HepG2 (cell line): Measurements from ENCODE around the gene UPK1A. TPM values are rescaled to one million over a fixed set of nuclear protein-coding genes. Genes with fewer than 3 reads are reported as not detected.

Source experiments
- DNMT3B ChIP-seq: conservative IDR thresholded peaks from 2 replicates; pipeline ENCODE4 v1.6.1; 2016; ENCODE audit warnings: missing biosample characterization, control low read depth
- ELK4 ChIP-seq: sonication (generic); formaldehyde crosslinking; IDR thresholded peaks from 2 replicates; pipeline ENCODE4 v1.9.0; 2021; ENCODE audit warnings: missing genetic modification reagents, borderline replicate concordance
- HDAC2 ChIP-seq: sonication (generic); formaldehyde crosslinking; IDR thresholded peaks from 2 replicates; pipeline ENCODE4 v1.4.0; 2020; ENCODE audit warnings: missing genetic modification reagents
- HNF1A ChIP-seq, 2 experiments: sonication (generic) in 1 of 2; formaldehyde crosslinking in 1 of 2; IDR thresholded peaks; 2 replicates each; pipeline versions ENCODE4 v1.4.0 to v1.6.1; 2016 to 2020; ENCODE audit warnings: borderline replicate concordance in 1 of 2, low read depth in 1 of 2, mild to moderate bottlenecking in 1 of 2, missing genetic modification reagents in 1 of 2
- HOXA5 ChIP-seq: sonication (generic); formaldehyde crosslinking; IDR thresholded peaks from 2 replicates; pipeline ENCODE4 v1.4.0; 2020; ENCODE audit warnings: missing genetic modification reagents
- MEIS2 ChIP-seq: sonication (generic); formaldehyde crosslinking; IDR thresholded peaks from 2 replicates; pipeline ENCODE4 v1.9.0; 2021; ENCODE audit warnings: mild to moderate bottlenecking, missing genetic modification reagents
- NFE2L2 ChIP-seq: fragments of 150-350 bp; IDR thresholded peaks from 2 replicates; pipeline ENCODE4 v1.6.1; 2014; ENCODE audit warnings: low read length
- PLRG1 ChIP-seq: fragments of 450-650 bp; conservative IDR thresholded peaks from 2 replicates; pipeline ENCODE4 v1.6.1; 2016
- SALL1 ChIP-seq: sonication (generic); formaldehyde crosslinking; IDR thresholded peaks from 2 replicates; pipeline ENCODE4 v1.8.0; 2022; ENCODE audit warnings: mild to moderate bottlenecking, missing genetic modification reagents
- SOX5 ChIP-seq: IDR thresholded peaks from 2 replicates; pipeline ENCODE4 v1.6.1; 2016; ENCODE audit warnings: borderline replicate concordance
- ZBTB38 ChIP-seq: sonication (generic); formaldehyde crosslinking; IDR thresholded peaks from 2 replicates; pipeline ENCODE4 v1.5.1; 2020; ENCODE audit warnings: mild to moderate bottlenecking, missing genetic modification reagents
- ZBTB7A ChIP-seq: sonication (generic); formaldehyde crosslinking; IDR thresholded peaks from 2 replicates; pipeline ENCODE4 v1.8.0; 2022; ENCODE audit warnings: mild to moderate bottlenecking, missing genetic modification reagents
- ZNF251 ChIP-seq: sonication (generic); formaldehyde crosslinking; IDR thresholded peaks from 2 replicates; pipeline ENCODE4 v1.9.0; 2021; ENCODE audit warnings: mild to moderate bottlenecking, missing genetic modification reagents
- ZNF253 ChIP-seq: sonication (generic); formaldehyde crosslinking; IDR thresholded peaks from 2 replicates; pipeline ENCODE4 v1.8.0; 2022; ENCODE audit warnings: mild to moderate bottlenecking, missing genetic modification reagents, borderline replicate concordance
- ZNF282 ChIP-seq: fragments of 450-650 bp; IDR thresholded peaks from 2 replicates; pipeline ENCODE4 v1.6.1; 2018; ENCODE audit not compliant: partially characterized antibody
- ZNF296 ChIP-seq: sonication (generic); formaldehyde crosslinking; conservative IDR thresholded peaks from 2 replicates; pipeline ENCODE4 v1.5.0; 2020; ENCODE audit warnings: mild to moderate bottlenecking, missing genetic modification reagents
- ZNF432 ChIP-seq: sonication (generic); formaldehyde crosslinking; IDR thresholded peaks from 2 replicates; pipeline ENCODE4 v1.5.0; 2020; ENCODE audit warnings: missing genetic modification reagents, mild to moderate bottlenecking, borderline replicate concordance
- ZNF543 ChIP-seq: sonication (generic); formaldehyde crosslinking; IDR thresholded peaks from 2 replicates; pipeline ENCODE4 v1.4.0; 2020; ENCODE audit warnings: mild to moderate bottlenecking, missing genetic modification reagents
- ZNF577 ChIP-seq: sonication (generic); formaldehyde crosslinking; IDR thresholded peaks from 2 replicates; pipeline ENCODE4 v1.4.0; 2020; ENCODE audit warnings: mild to moderate bottlenecking, low read depth, missing genetic modification reagents, borderline replicate concordance
- ZNF75D ChIP-seq: sonication (generic); formaldehyde crosslinking; IDR thresholded peaks from 2 replicates; pipeline ENCODE4 v1.8.1; 2023; ENCODE audit warnings: missing genetic modification reagents, mild to moderate bottlenecking, borderline replicate concordance
- ZNF773 ChIP-seq: sonication (generic); formaldehyde crosslinking; IDR thresholded peaks from 2 replicates; pipeline ENCODE4 v1.4.0; 2020; ENCODE audit warnings: missing genetic modification reagents, borderline replicate concordance
- polyA plus RNA-seq, 8 experiments: library from polyadenylated mRNA; depleted of rRNA in 3 of 8; stranded (reverse) in 7 of 8; unstranded in 1 of 8; fragments of >200 nt; fragmentation: Illumina TruSeq in 4 of 8; extraction: Trizol in 4 of 8; gene quantifications; 2 replicates each; pipeline versions ENCODE4 v1.2.1 to v1.2.3, GENCODE V29; 2011 to 2016; ENCODE audit warnings: low read depth in 4 of 8, missing spikeins in 1 of 8, mixed read lengths in 1 of 8; ENCODE audit not compliant: insufficient read depth in 1 of 8
- total RNA-seq, 5 experiments: library from RNA; depleted of rRNA; stranded (reverse); fragments of >200 nt; fragmentation: Illumina TruSeq; extraction: Trizol; gene quantifications; 2 replicates each; pipeline ENCODE4 v1.2.3, GENCODE V29; 2016; ENCODE audit warnings: low read depth in 1 of 5
- TF ChIP-seq, protein P1 (sequence below): sonication (generic); formaldehyde crosslinking; IDR thresholded peaks from 2 replicates; pipeline ENCODE4 v1.5.1; 2020; ENCODE audit warnings: mild to moderate bottlenecking, missing genetic modification reagents, borderline replicate concordance
- TF ChIP-seq, protein P2 (sequence below): sonication (generic); formaldehyde crosslinking; IDR thresholded peaks from 2 replicates; pipeline ENCODE4 v1.5.0; 2020; ENCODE audit warnings: missing genetic modification reagents

The UPK1A gene
- total and polyA plus RNA-seq, 2 of the 13 experiments (the other 11 are each of a cell fraction or from before 2014, with no cell fraction given), result 2.9 TPM; not detected in 1

DNA sequence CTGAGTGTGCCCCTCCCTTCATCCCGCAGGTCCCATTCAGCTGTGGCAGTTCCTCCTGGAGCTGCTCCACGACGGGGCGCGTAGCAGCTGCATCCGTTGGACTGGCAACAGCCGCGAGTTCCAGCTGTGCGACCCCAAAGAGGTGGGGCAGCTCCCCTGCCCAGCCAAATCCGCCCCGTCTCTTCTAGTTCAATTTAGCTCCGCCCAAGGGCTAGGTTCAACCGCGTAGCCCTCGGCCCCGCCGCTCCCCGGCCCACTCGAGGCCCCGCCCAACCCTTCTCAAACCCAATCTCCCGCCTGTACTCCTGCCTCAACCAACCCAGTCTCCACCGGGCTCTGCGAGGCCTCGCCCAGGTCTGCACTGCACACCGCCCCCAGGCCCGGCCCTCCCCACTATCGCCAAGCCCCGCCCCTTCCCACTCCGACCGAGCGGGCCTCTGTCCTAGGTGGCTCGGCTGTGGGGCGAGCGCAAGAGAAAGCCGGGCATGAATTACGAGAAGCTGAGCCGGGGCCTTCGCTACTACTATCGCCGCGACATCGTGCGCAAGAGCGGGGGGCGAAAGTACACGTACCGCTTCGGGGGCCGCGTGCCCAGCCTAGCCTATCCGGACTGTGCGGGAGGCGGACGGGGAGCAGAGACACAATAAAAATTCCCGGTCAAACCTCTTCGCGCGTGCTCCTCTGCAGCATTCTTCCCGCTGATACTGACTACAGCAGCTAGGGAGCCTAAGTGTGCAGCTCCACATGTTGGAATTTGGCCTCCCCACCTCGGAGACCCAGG lies 21.9 kb upstream of the UPK1A start (continued):
- 0 out of 2 replicates have a peak, but pooled peaks have one; percentile 35 for TF ChIP-seq SALL1 (CRISPR knock-in tag)
- TF ChIP-seq, protein P1, sequence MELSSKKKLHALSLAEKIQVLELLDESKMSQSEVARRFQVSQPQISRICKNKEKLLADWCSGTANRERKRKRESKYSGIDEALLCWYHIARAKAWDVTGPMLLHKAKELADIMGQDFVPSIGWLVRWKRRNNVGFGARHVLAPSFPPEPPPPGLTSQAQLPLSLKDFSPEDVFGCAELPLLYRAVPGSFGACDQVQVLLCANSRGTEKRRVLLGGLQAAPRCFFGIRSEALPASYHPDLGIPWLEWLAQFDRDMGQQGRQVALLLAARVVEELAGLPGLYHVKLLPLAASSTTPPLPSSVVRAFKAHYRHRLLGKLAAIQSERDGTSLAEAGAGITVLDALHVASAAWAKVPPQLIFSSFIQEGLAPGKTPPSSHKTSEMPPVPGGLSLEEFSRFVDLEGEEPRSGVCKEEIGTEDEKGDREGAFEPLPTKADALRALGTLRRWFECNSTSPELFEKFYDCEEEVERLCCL, result 0 out of 2 replicates have a peak, but pooled peaks have one; percentile 39
- TF ChIP-seq PLRG1, result no peak
- no peak for TF ChIP-seq HNF1A (IDR thresholded peaks at IDR 0.05; ENCODE audit: low read depth)
- TF ChIP-seq HNF1A (CRISPR knock-in tag; IDR thresholded peaks at IDR 0.05; ENCODE audit: borderline replicate concordance), result no peak
- TF ChIP-seq ZNF282, result no peak
- no peak for TF ChIP-seq ZBTB38 (CRISPR knock-in tag)
- TF ChIP-seq, protein P2, sequence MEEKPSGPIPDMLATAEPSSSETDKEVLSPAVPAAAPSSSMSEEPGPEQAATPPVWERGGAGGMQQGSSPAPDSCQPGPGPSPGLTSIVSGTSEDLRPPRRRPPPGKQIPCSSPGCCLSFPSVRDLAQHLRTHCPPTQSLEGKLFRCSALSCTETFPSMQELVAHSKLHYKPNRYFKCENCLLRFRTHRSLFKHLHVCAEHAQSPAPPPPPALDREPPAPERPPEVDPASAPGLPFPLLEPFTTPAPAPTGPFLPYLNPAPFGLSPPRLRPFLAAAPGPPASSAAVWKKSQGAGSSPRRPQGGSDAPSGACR (CRISPR knock-in tag), result peak; percentile 47; the same call in 1 of the 2 replicates
- no peak for TF ChIP-seq HDAC2 (CRISPR knock-in tag)
- peak; percentile 35; the same call in 1 of the 2 replicates for TF ChIP-seq HOXA5 (CRISPR knock-in tag)
- TF ChIP-seq MEIS2 (CRISPR knock-in tag), result peak; percentile 34; the same call in 1 of the 2 replicates
- no peak for TF ChIP-seq ZNF75D (CRISPR knock-in tag)
- TF ChIP-seq ZNF251 (CRISPR knock-in tag), result no peak
- TF ChIP-seq SOX5 (CRISPR knock-in tag), result no peak
- TF ChIP-seq NFE2L2, result no peak
- no peak for TF ChIP-seq ZNF543
- TF ChIP-seq ZNF773 (CRISPR knock-in tag), result no peak
- TF ChIP-seq ZNF577 (CRISPR knock-in tag), result no peak
- no peak for TF ChIP-seq ZNF432 (CRISPR knock-in tag)
- TF ChIP-seq ZNF296 (CRISPR knock-in tag), result no peak
- no peak for TF ChIP-seq ZBTB7A (CRISPR knock-in tag)
- TF ChIP-seq ZNF253, result no peak
- TF ChIP-seq ELK4 (CRISPR knock-in tag), result no peak
- no peak for TF ChIP-seq DNMT3B (CRISPR knock-in tag)
